SK-N-SH (cell line): Measurements from ENCODE around the gene SLC47A1. TPM values are rescaled to one million over a fixed set of nuclear protein-coding genes. Genes with fewer than 3 reads are reported as not detected.

Experiments used
- CTCF ChIA-PET: fragments of 300-600, 350-600 bp; formaldehyde crosslinking; extraction: SDS; loops from one replicate; lab custom pipeline; 2021; lab: Yijun Ruan, JAX
- POLR2A ChIA-PET: fragments of 350-600 bp; sonication (Branson Sonifier 250); formaldehyde crosslinking; extraction: SDS; loops from one replicate; lab custom pipeline; 2020; ENCODE audit warnings: antibody characterized with exemption, inconsistent platforms; lab: Yijun Ruan, JAX
- DNase-seq: peaks from one replicate; pipeline ENCODE4 v3.0.0; 2012
- H2AFZ ChIP-seq: fragments of 200-600 bp; sonication (generic); 2 replicates; pipeline ENCODE4 v1.8.1; 2016; ENCODE audit warnings: antibody characterized with exemption, mild to moderate bottlenecking, low read depth
- H3F3A ChIP-seq: fragments of 200-600 bp; sonication (generic); replicated peaks from 2 replicates; pipeline ENCODE3; 2016; ENCODE audit warnings: antibody characterized with exemption, mild to moderate bottlenecking; ENCODE audit not compliant: insufficient read depth
- H3K27ac ChIP-seq, 2 experiments: fragments of 200-500 bp in 1 of 2; fragments of 200-600 bp in 1 of 2; sonication (Bioruptor generic) in 1 of 2; sonication (generic), shearing (Covaris generic) in 1 of 2; 2 replicates each; pipeline versions ENCODE4 v1.5.1 to v1.6.1; 2014 to 2016; ENCODE audit warnings: low read depth in 2 of 2, inconsistent platforms in 1 of 2, low read length in 1 of 2, mild to moderate bottlenecking in 1 of 2, mixed read lengths in 1 of 2
- H3K27me3 ChIP-seq: fragments of 200-600 bp; sonication (generic), shearing (Covaris generic); 2 replicates; pipeline ENCODE4 v1.6.1; 2016; ENCODE audit warnings: mixed run types; ENCODE audit not compliant: insufficient read depth
- H3K36me3 ChIP-seq, 2 experiments: fragments of 200-500 bp in 1 of 2; fragments of 200-600 bp in 1 of 2; sonication (Bioruptor generic) in 1 of 2; sonication (generic) in 1 of 2; replicated peaks in 1 of 2; 2 replicates each; pipeline versions ENCODE3 to v1.5.1; 2014 to 2016; ENCODE audit warnings: low read length in 1 of 2, mild to moderate bottlenecking in 1 of 2; ENCODE audit not compliant: insufficient read depth in 2 of 2, control insufficient read depth in 1 of 2
- H3K4me1 ChIP-seq, 2 experiments: fragments of 200-500 bp in 1 of 2; fragments of 200-600 bp in 1 of 2; sonication (Bioruptor generic) in 1 of 2; sonication (generic), shearing (Covaris generic) in 1 of 2; 2 replicates each; pipeline versions ENCODE4 v1.5.1 to v1.6.1; 2014 to 2016; ENCODE audit warnings: low read depth in 1 of 2, low read length in 1 of 2, mixed run types in 1 of 2; ENCODE audit not compliant: insufficient read depth in 2 of 2, control insufficient read depth in 1 of 2
- H3K4me2 ChIP-seq: fragments of 200-600 bp; sonication (generic), shearing (Covaris generic); 2 replicates; pipeline ENCODE4 v1.6.1; 2017; ENCODE audit warnings: mixed run types
- H3K4me3 ChIP-seq, 2 experiments: fragments of 200-500 bp in 1 of 2; fragments of 200-600 bp in 1 of 2; sonication (Bioruptor generic) in 1 of 2; sonication (generic), shearing (Covaris generic) in 1 of 2; 2 replicates each; pipeline versions ENCODE4 v1.5.1 to v1.8.1; 2014 to 2016; ENCODE audit warnings: low read depth in 2 of 2, inconsistent platforms in 1 of 2, low read length in 1 of 2, mild to moderate bottlenecking in 1 of 2, mixed read lengths in 1 of 2, moderate library complexity in 1 of 2
- H3K79me2 ChIP-seq: fragments of 200-600 bp; sonication (generic); 2 replicates; pipeline ENCODE4 v1.8.1; 2017; ENCODE audit warnings: mild to moderate bottlenecking; ENCODE audit not compliant: insufficient read depth
- H3K9ac ChIP-seq: fragments of 200-600 bp; sonication (generic); 2 replicates; pipeline ENCODE4 v1.6.1; 2017; ENCODE audit warnings: mixed run types
- H3K9me2 ChIP-seq: fragments of 200-600 bp; sonication (generic); 2 replicates; pipeline ENCODE4 v1.6.1; 2017; ENCODE audit warnings: mixed run types
- H3K9me3 ChIP-seq: fragments of 200-600 bp; sonication (generic); 2 replicates; pipeline ENCODE4 v1.6.1; 2017; ENCODE audit warnings: mixed run types, mild to moderate bottlenecking, moderate library complexity
- H4K20me1 ChIP-seq: fragments of 200-600 bp; sonication (generic); 2 replicates; pipeline ENCODE4 v1.6.1; 2017; ENCODE audit warnings: mild to moderate bottlenecking, mixed run types; ENCODE audit not compliant: insufficient read depth
- CTCF ChIP-seq: fragments of 200-600 bp; sonication (generic); IDR thresholded peaks from 2 replicates; pipeline ENCODE4 v1.6.1; 2017; ENCODE audit warnings: antibody characterized with exemption, mild to moderate bottlenecking, moderate library complexity
- FOXJ3 ChIP-seq: sonication (generic); formaldehyde crosslinking; IDR thresholded peaks from 2 replicates; pipeline ENCODE4 v1.5.1; 2020; ENCODE audit warnings: mild to moderate bottlenecking, missing genetic modification reagents
- GATA2 ChIP-seq: sonication (generic); formaldehyde crosslinking; IDR thresholded peaks from 2 replicates; pipeline ENCODE4 v1.5.0; 2020; ENCODE audit warnings: mild to moderate bottlenecking, missing genetic modification reagents
- IRF3 ChIP-seq: fragments of 150-350 bp; IDR thresholded peaks from 2 replicates; pipeline ENCODE4 v1.6.1; 2016; ENCODE audit warnings: mild to moderate bottlenecking, low read depth, low read length
- JUND ChIP-seq: IDR thresholded peaks from 2 replicates; pipeline ENCODE4 v1.4.0; 2012
- MEF2A ChIP-seq: IDR thresholded peaks from 2 replicates; pipeline ENCODE4 v1.4.0; 2012; ENCODE audit warnings: low read depth, borderline replicate concordance
- MXI1 ChIP-seq: IDR thresholded peaks from 2 replicates; pipeline ENCODE4 v1.6.1; 2012; ENCODE audit warnings: mild to moderate bottlenecking, low read depth, low read length, improper control_type of control experiment
- NRF1 ChIP-seq: IDR thresholded peaks from 2 replicates; pipeline ENCODE4 v1.6.1; 2012; ENCODE audit warnings: low read depth, mild to moderate bottlenecking, low read length
- PBX3 ChIP-seq: IDR thresholded peaks from 2 replicates; pipeline ENCODE4; 2012
- POLR2AphosphoS5 ChIP-seq: IDR thresholded peaks from 2 replicates; pipeline ENCODE4 v1.6.1; 2012; ENCODE audit warnings: low read depth, low read length
- RCOR1 ChIP-seq: fragments of 150-350 bp; IDR thresholded peaks from 2 replicates; pipeline ENCODE4 v1.6.1; 2017; ENCODE audit warnings: antibody characterized with exemption, low read length
- RXRA ChIP-seq: IDR thresholded peaks from 2 replicates; pipeline ENCODE4 v1.4.0; 2012; ENCODE audit warnings: low read depth, mild to moderate bottlenecking, borderline replicate concordance
- SMC3 ChIP-seq: IDR thresholded peaks from 2 replicates; pipeline ENCODE4 v1.6.1; 2012; ENCODE audit warnings: low read depth, low read length, improper control_type of control experiment
- USF1 ChIP-seq: IDR thresholded peaks from 2 replicates; pipeline ENCODE4 v1.4.0; 2012; ENCODE audit warnings: low read depth, borderline replicate concordance
- YY1 ChIP-seq: IDR thresholded peaks from 2 replicates; pipeline ENCODE4 v1.4.0; 2012; ENCODE audit warnings: low read depth, mild to moderate bottlenecking
- ZBTB33 ChIP-seq: IDR thresholded peaks from 2 replicates; pipeline ENCODE4 v1.4.0; 2012; ENCODE audit warnings: low read depth, borderline replicate concordance
- WGBS: methylation state at CpG from one replicate; pipeline ENCODE4 v1.1.6; 2017; ENCODE audit warnings: low lambda C conversion rate; 5-methylcytosine and 5-hydroxymethylcytosine counted together
- polyA plus RNA-seq, 3 experiments: library from polyadenylated mRNA; depleted of rRNA; stranded (reverse); fragments of >200 nt; gene quantifications; 2 replicates each; pipeline ENCODE4 v1.2.3, GENCODE V29; 2012

Gene SLC47A1
- polyA plus RNA-seq, 1 of the 3 experiments (the other 2 are of a cell fraction): 3.5 TPM

GRCh38 chr17:19507775-19508576, 25.7 kb upstream of the SLC47A1 start (continued):
- TF ChIP-seq ZBTB33 (no peak), NRF1 (peak; percentile 58), USF1 (no peak), IRF3 (no peak), MXI1 (peak; percentile 53; the same call in 1 of the 2 replicates), POLR2AphosphoS5 (0 out of 2 replicates have a peak, but pooled peaks have one; percentile 20)

GRCh38 chr17:19508577-19508867, 25.1 kb upstream of the SLC47A1 start:
- H3K4me3 ChIP-seq: peak overlapping the region; percentile 58 to 71
- ChIA-PET POLR2A (no interaction called here), CTCF (interaction anchor here (1.4 kb wide), 1 partner anchor 254 kb away, joined by 4 read pairs; no protein-coding TSS in a partner anchor)
- no peaks in the 10 kb centered on the region for H3K27me3 ChIP-seq
- H3F3A ChIP-seq: peaks cover 17% of the 10 kb centered on the region
- peak overlapping the region; percentile 73 for H3K4me2 ChIP-seq
- H3K4me1 ChIP-seq: peaks cover 0 to 4% of the 10 kb centered on the region in 2 experiments; a peak in 1 of 4 replicates
- no peaks in the 10 kb centered on the region for H3K79me2 ChIP-seq
- peak overlapping the region; percentile 70; the same call in 1 of the 2 replicates for H3K9ac ChIP-seq
- DNase-seq: no peak
- H3K36me3 ChIP-seq: no peaks in the 10 kb centered on the region
- H2AFZ ChIP-seq: peak overlapping the region; percentile 73; the same call in 1 of the 2 replicates
- no peaks in the 10 kb centered on the region for H3K9me2 ChIP-seq
- no peaks in the 10 kb centered on the region for H3K9me3 ChIP-seq
- WGBS: 43% methylated on average over 6 of the region's 6 CpGs
- TF ChIP-seq GATA2 (no peak), ZBTB33 (no peak), FOXJ3 (CRISPR knock-in tag) (no peak), YY1 (no peak), RCOR1 (no peak), CTCF (no peak), RXRA (no peak), JUND (no peak), PBX3 (no peak), MEF2A (no peak), IRF3 (no peak), MXI1 (no peak), SMC3 (no peak)
- TF ChIP-seq, all 33 proteins: peak for 0
- peak overlapping the region; percentile 85 to 87; a peak in 3 of 4 replicates for H3K27ac ChIP-seq
- H4K20me1 ChIP-seq: no peaks in the 10 kb centered on the region
